Activated CD8-positive, alpha-beta memory T cell treated with anti-CD3 and anti-CD28 coated beads, Interleukin-2, amount 10 ng/mL, durations not matched to agents 7 days and 5 days (primary cell): ENCODE results near the gene ZXDC. TPM values are rescaled to one million over a fixed set of nuclear protein-coding genes. Genes with fewer than 3 reads are reported as not detected.

Source experiments
- ATAC-seq: fragments of 150-1000 bp; cut with Tn5 transposase; one replicate; pipeline ENCODE4 v1.10.0; 2021; ENCODE audit warnings: moderate library complexity
- CTCF ChIA-PET: fragments of 350-600 bp; sonication (Branson Sonifier 250); formaldehyde crosslinking; loops from one replicate; lab custom pipeline; 2021; ENCODE audit warnings: antibody characterized with exemption; lab: Charles Lee
- DNase-seq: peaks from one replicate; pipeline ENCODE4 v3.0.0-alpha.2; 2020
- H3K27ac Mint-ChIP-seq: one replicate; pipeline ENCODE4 v1.8.0; 2021; ENCODE audit warnings: mild to moderate bottlenecking, mixed read lengths
- H3K27me3 Mint-ChIP-seq: one replicate; pipeline ENCODE4 v1.8.0; 2021; ENCODE audit warnings: mixed read lengths
- H3K36me3 Mint-ChIP-seq: one replicate; pipeline ENCODE4 v1.8.0; 2021; ENCODE audit warnings: mild to moderate bottlenecking, mixed read lengths
- H3K4me1 Mint-ChIP-seq: one replicate; pipeline ENCODE4 v1.8.0; 2021; ENCODE audit warnings: mixed read lengths
- H3K4me3 Mint-ChIP-seq: one replicate; pipeline ENCODE4 v1.8.0; 2021; ENCODE audit warnings: mild to moderate bottlenecking, moderate library complexity, mixed read lengths
- H3K9me3 Mint-ChIP-seq: one replicate; pipeline ENCODE4 v1.8.0; 2022; ENCODE audit warnings: low read depth, mixed read lengths
- total RNA-seq, 2 experiments: library from RNA; stranded (reverse); gene quantifications; one replicate each; pipeline ENCODE4 v1.2.3, GENCODE V29; 2021

Gene ZXDC
- total RNA-seq, 2 experiments from 2014 or later: 21.5 to 22.7 TPM

GRCh38 chr3:126433496-126434263, 42.0 kb downstream of the ZXDC start:
- DNase-seq (no peak), ATAC-seq (no peak)
- no peaks in the 10 kb centered on the region for H3K27me3 Mint-ChIP-seq
- no peaks in the 10 kb centered on the region for H3K36me3 Mint-ChIP-seq
- no peak overlapping the region for H3K27ac Mint-ChIP-seq
- CTCF ChIA-PET: no interaction called here
- no peaks in the 10 kb centered on the region for H3K9me3 Mint-ChIP-seq
- no peaks in the 10 kb centered on the region for H3K4me1 Mint-ChIP-seq
- H3K4me3 Mint-ChIP-seq: no peak overlapping the region

- Mint-ChIP-seq H3K4me1 (no peaks in the 10 kb centered on the region), H3K36me3 (no peaks in the 10 kb centered on the region), H3K9me3 (no peaks in the 10 kb centered on the region), H3K4me3 (no peak overlapping the region), H3K27me3 (no peaks in the 10 kb centered on the region), H3K27ac (no peak overlapping the region)
- CTCF ChIA-PET: no interaction called here
- ATAC-seq (no peak), DNase-seq (peak; percentile 18)
Observed at GRCh38 chr3:126433105-126433430, 42.6 kb downstream of the ZXDC start.

GRCh38 chr3:126432361-126433104, 43.2 kb downstream of the ZXDC start:
- Mint-ChIP-seq H3K36me3 (no peaks in the 10 kb centered on the region), H3K4me3 (no peak overlapping the region), H3K4me1 (no peaks in the 10 kb centered on the region), H3K27ac (no peak overlapping the region), H3K9me3 (peaks cover 2% of the 10 kb centered on the region), H3K27me3 (no peaks in the 10 kb centered on the region)
- DNase-seq: peak; percentile 11
- no peak for ATAC-seq
- CTCF ChIA-PET: interaction anchor here (0.7 kb wide), 1 partner anchor 170 kb away, joined by 3 read pairs; no protein-coding TSS in a partner anchor

- no peaks in the 10 kb centered on the region for H3K4me1 Mint-ChIP-seq
- no peaks in the 10 kb centered on the region for H3K27me3 Mint-ChIP-seq
- H3K9me3 Mint-ChIP-seq: peaks cover 7% of the 10 kb centered on the region
- ATAC-seq (no peak), DNase-seq (no peak)
- CTCF ChIA-PET: no interaction called here
- H3K36me3 Mint-ChIP-seq: no peaks in the 10 kb centered on the region
- H3K4me3 Mint-ChIP-seq: no peak overlapping the region
- H3K27ac Mint-ChIP-seq: no peak overlapping the region
Observed at GRCh38 chr3:126431103-126431534, 44.6 kb downstream of the ZXDC start.

GRCh38 chr3:126424751-126425150, 50.9 kb downstream of the ZXDC start:
- Mint-ChIP-seq H3K4me3 (no peak overlapping the region), H3K36me3 (peaks cover 1% of the 10 kb centered on the region), H3K27ac (no peak overlapping the region), H3K4me1 (no peaks in the 10 kb centered on the region), H3K27me3 (no peaks in the 10 kb centered on the region), H3K9me3 (peaks cover 12% of the 10 kb centered on the region)
- DNase-seq (no peak), ATAC-seq (no peak)
- CTCF ChIA-PET: no interaction called here

- DNase-seq (no peak), ATAC-seq (no peak)
- H3K9me3 Mint-ChIP-seq: peaks cover 12% of the 10 kb centered on the region
- no peaks in the 10 kb centered on the region for H3K27me3 Mint-ChIP-seq
- CTCF ChIA-PET: no interaction called here
- H3K36me3 Mint-ChIP-seq: peaks cover 1% of the 10 kb centered on the region
- H3K4me1 Mint-ChIP-seq: no peaks in the 10 kb centered on the region
- H3K27ac Mint-ChIP-seq: no peak overlapping the region
- H3K4me3 Mint-ChIP-seq: no peak overlapping the region
Observed at GRCh38 chr3:126424039-126424717, 51.5 kb downstream of the ZXDC start.

GRCh38 chr3:126423191-126424038, 52.3 kb downstream of the ZXDC start:
- ATAC-seq (no peak), DNase-seq (no peak)
- no peaks in the 10 kb centered on the region for H3K4me1 Mint-ChIP-seq
- H3K27ac Mint-ChIP-seq: no peak overlapping the region
- CTCF ChIA-PET: no interaction called here
- peaks cover 1% of the 10 kb centered on the region for H3K36me3 Mint-ChIP-seq
- peaks cover 12% of the 10 kb centered on the region for H3K9me3 Mint-ChIP-seq
- no peak overlapping the region for H3K4me3 Mint-ChIP-seq
- no peaks in the 10 kb centered on the region for H3K27me3 Mint-ChIP-seq

- H3K36me3 Mint-ChIP-seq: peaks cover 1% of the 10 kb centered on the region
- no peak overlapping the region for H3K4me3 Mint-ChIP-seq
- no peak overlapping the region for H3K27ac Mint-ChIP-seq
- H3K9me3 Mint-ChIP-seq: peaks cover 12% of the 10 kb centered on the region
- ATAC-seq (no peak), DNase-seq (peak; percentile 23)
- no peaks in the 10 kb centered on the region for H3K4me1 Mint-ChIP-seq
- no peaks in the 10 kb centered on the region for H3K27me3 Mint-ChIP-seq
- CTCF ChIA-PET: no interaction called here
Observed at GRCh38 chr3:126422571-126423091, 53.1 kb downstream of the ZXDC start.

GRCh38 chr3:126422121-126422520, 53.6 kb downstream of the ZXDC start:
- ATAC-seq (no peak), DNase-seq (no peak)
- H3K36me3 Mint-ChIP-seq: peaks cover 1% of the 10 kb centered on the region
- H3K27ac Mint-ChIP-seq: no peak overlapping the region
- H3K9me3 Mint-ChIP-seq: peaks cover 8% of the 10 kb centered on the region
- H3K27me3 Mint-ChIP-seq: peaks cover under 1% of the 10 kb centered on the region
- H3K4me3 Mint-ChIP-seq: no peak overlapping the region
- no peaks in the 10 kb centered on the region for H3K4me1 Mint-ChIP-seq
- CTCF ChIA-PET: no interaction called here

GRCh38 chr3:126421573-126422119, 54.0 kb downstream of the ZXDC start:
- peaks cover 4% of the 10 kb centered on the region for H3K27me3 Mint-ChIP-seq
- DNase-seq: peak; percentile 1
- H3K36me3 Mint-ChIP-seq: peaks cover 1% of the 10 kb centered on the region
- no peaks in the 10 kb centered on the region for H3K4me1 Mint-ChIP-seq
- CTCF ChIA-PET: no interaction called here
- ATAC-seq: no peak
- peaks cover 5% of the 10 kb centered on the region for H3K9me3 Mint-ChIP-seq
- H3K4me3 Mint-ChIP-seq: no peak overlapping the region
- no peak overlapping the region for H3K27ac Mint-ChIP-seq

- H3K9me3 Mint-ChIP-seq: peaks cover 2% of the 10 kb centered on the region
- CTCF ChIA-PET: no interaction called here
- peaks cover 4% of the 10 kb centered on the region for H3K27me3 Mint-ChIP-seq
- ATAC-seq (no peak), DNase-seq (no peak)
- no peaks in the 10 kb centered on the region for H3K36me3 Mint-ChIP-seq
- no peak overlapping the region for H3K27ac Mint-ChIP-seq
- H3K4me1 Mint-ChIP-seq: no peaks in the 10 kb centered on the region
- no peak overlapping the region for H3K4me3 Mint-ChIP-seq
Observed at GRCh38 chr3:126419886-126420786, 55.6 kb downstream of the ZXDC start.

GRCh38 chr3:126419151-126419703, 56.5 kb downstream of the ZXDC start:
- Mint-ChIP-seq H3K4me3 (no peak overlapping the region), H3K9me3 (no peaks in the 10 kb centered on the region), H3K36me3 (no peaks in the 10 kb centered on the region), H3K4me1 (no peaks in the 10 kb centered on the region), H3K27me3 (peaks cover 4% of the 10 kb centered on the region), H3K27ac (no peak overlapping the region)
- DNase-seq (no peak), ATAC-seq (no peak)
- CTCF ChIA-PET: no interaction called here
